GM10266 (cell line): ENCODE results near the gene CADM4.

Source experiments
- DNase-seq: peaks from one replicate; pipeline ENCODE4 v3.0.0; 2012; ENCODE audit errors: extremely low spot score
- TF ChIP-seq, protein P1 (sequence below): IDR thresholded peaks from 2 replicates; pipeline ENCODE4 v1.5.1; 2012; ENCODE audit warnings: mild to moderate bottlenecking, low read depth; ENCODE audit not compliant: control insufficient read depth, insufficient read depth; ENCODE audit errors: missing control alignments

CADM4 gene

DNA sequence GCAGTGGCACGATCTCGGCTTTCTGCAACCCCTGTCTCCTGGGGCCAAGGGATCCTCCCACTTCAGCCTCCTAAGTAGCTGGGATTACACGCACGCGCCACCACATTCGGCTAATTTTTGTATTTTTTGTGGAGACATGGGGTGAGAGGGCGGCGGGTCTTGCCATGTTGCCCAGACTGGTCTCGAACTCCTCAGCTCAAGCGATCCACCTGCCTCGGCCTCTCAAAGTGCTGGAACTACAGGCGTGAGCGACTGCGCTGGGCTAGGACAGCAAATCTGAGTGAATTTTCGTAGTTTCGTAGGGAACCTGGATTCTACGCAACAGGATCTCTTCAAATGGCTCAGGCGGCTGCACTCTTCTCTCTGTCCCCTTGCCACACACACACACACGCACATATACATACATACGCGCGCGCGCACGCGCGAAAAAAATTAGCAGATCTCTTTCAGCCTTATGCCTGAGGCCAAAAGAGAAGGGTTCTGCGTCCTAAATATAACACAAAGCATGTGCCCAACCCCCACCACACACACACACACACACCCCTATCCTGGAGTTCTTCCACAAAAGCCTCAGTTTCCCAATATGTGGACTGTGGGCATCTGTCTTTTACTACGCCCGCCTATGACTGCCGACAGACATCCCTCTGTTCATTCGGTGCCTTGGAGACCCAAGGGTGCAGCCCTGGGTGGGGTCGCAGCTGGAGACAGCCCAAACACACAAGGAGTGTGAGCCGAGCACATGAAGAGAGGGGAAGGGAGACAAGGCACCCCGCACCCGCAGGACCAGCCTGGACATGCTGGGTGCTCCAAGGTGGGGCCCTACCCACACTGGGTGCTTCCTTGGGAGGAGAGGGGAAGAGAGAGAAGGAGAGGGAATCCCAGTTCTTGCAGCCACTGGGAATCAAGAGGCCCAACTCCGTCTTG, 63.4 kb downstream of the CADM4 start:
- TF ChIP-seq, protein P1, sequence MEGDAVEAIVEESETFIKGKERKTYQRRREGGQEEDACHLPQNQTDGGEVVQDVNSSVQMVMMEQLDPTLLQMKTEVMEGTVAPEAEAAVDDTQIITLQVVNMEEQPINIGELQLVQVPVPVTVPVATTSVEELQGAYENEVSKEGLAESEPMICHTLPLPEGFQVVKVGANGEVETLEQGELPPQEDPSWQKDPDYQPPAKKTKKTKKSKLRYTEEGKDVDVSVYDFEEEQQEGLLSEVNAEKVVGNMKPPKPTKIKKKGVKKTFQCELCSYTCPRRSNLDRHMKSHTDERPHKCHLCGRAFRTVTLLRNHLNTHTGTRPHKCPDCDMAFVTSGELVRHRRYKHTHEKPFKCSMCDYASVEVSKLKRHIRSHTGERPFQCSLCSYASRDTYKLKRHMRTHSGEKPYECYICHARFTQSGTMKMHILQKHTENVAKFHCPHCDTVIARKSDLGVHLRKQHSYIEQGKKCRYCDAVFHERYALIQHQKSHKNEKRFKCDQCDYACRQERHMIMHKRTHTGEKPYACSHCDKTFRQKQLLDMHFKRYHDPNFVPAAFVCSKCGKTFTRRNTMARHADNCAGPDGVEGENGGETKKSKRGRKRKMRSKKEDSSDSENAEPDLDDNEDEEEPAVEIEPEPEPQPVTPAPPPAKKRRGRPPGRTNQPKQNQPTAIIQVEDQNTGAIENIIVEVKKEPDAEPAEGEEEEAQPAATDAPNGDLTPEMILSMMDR: no peak
- DNase-seq: no peak

- TF ChIP-seq, protein P1: no peak
- DNase-seq: peak; percentile 96
Observed at GRCh38 chr19:43575156-43575950, 64.3 kb downstream of the CADM4 start, which contains the start of the genes PINLYP and XRCC1. Gene PINLYP (plus strand): TSS chr19:43575801. CDS start chr19:43577192, 1,391 bp downstream. Gene XRCC1 (minus strand): TSS chr19:43575527. CDS start chr19:43575458, 69 bp downstream.

DNA sequence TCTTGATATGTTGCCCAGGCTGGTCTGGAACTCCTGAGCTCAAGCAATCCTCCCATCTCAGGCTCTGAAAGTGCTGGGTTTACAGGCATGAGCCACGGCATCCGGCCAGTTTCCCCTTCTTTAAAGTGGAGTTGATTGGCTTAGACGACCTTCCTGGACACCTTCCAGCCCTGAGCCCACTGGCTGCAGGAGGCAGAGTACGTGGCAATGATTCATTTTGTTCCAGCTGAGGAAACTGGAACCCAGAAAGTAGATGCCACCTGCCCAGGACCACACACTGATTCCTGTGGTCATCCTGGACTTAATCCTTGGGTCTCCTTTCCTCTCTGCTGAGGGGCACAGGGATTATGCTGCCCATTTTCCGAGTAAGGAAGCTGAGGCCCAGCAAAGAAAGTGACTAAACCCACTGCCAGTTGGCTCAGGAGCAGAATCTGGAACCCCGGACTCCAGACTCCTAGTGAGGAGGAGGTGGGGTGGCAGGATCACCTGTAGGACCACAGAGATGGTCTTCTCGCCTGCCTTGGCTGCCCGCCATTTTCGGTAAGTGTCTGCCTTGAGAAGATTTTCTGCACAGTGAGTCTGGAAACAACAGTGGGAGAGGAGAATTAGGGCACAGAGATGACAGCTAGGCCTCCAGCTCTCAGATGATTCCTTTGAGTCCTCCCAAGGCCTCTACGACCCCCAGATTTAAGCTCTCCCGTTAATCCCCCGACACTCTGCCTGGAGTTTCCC, 65.1 kb downstream of the CADM4 start:
- no peak for DNase-seq
- TF ChIP-seq, protein P1: no peak
